OCI-LY3 (cell line): Measurements from ENCODE around the gene GPRC5D.

Experiments used
- H2AFZ ChIP-seq: fragments of 200-600, 300-600 bp; shearing (Covaris generic); 2 replicates; pipeline ENCODE4 v1.6.0; 2014; ENCODE audit warnings: antibody characterized with exemption, low read depth, low read length
- H3K27ac ChIP-seq: fragments of 200-600, 300-600 bp; sonication (generic); 2 replicates; pipeline ENCODE4 v1.5.1; 2014; ENCODE audit warnings: mild to moderate bottlenecking, low read length, moderate library complexity, mixed read lengths
- H3K27me3 ChIP-seq: fragments of 200-600, 300-600 bp; sonication (generic); 2 replicates; pipeline ENCODE4 v1.6.1; 2014; ENCODE audit warnings: low read depth, low read length, mixed read lengths
- H3K36me3 ChIP-seq: fragments of 200-600, 300-600 bp; sonication (generic); replicated peaks from 2 replicates; pipeline ENCODE3; 2014; ENCODE audit warnings: low read depth, low read length, mixed read lengths
- H3K4me1 ChIP-seq: fragments of 300-600, 200-600 bp; sonication (generic); 2 replicates; pipeline ENCODE4 v1.6.1; 2014; ENCODE audit warnings: low read length, mixed read lengths
- H3K4me2 ChIP-seq: fragments of 200-600, 300-600 bp; sonication (generic); 2 replicates; pipeline ENCODE4 v1.6.1; 2014; ENCODE audit warnings: low read length, mixed read lengths
- H3K4me3 ChIP-seq: fragments of 300-600, 200-600 bp; sonication (generic); 2 replicates; pipeline ENCODE4 v1.5.1; 2014; ENCODE audit warnings: antibody characterized with exemption, mild to moderate bottlenecking, low read length, moderate library complexity
- H3K79me2 ChIP-seq: fragments of 300-600, 200-600 bp; shearing (Covaris generic); 2 replicates; pipeline ENCODE4 v1.6.1; 2014; ENCODE audit warnings: mild to moderate bottlenecking, low read length, mixed read lengths
- H3K9ac ChIP-seq: fragments of 300-600, 200-600 bp; shearing (Covaris generic); 2 replicates; pipeline ENCODE4 v1.6.0; 2014; ENCODE audit warnings: mild to moderate bottlenecking, low read length, moderate library complexity
- H3K9me3 ChIP-seq: fragments of 200-600, 300-600 bp; shearing (Covaris generic); 2 replicates; pipeline ENCODE4 v1.6.1; 2014; ENCODE audit warnings: low read length, mixed read lengths; ENCODE audit not compliant: insufficient read depth
- H4K20me1 ChIP-seq: fragments of 200-600, 300-600 bp; sonication (generic); 2 replicates; pipeline ENCODE4 v1.6.1; 2016; ENCODE audit warnings: low read length, mixed read lengths; ENCODE audit not compliant: insufficient read depth
- CTCF ChIP-seq: fragments of 200-600, 300-600 bp; sonication (generic); IDR thresholded peaks from 2 replicates; pipeline ENCODE4 v1.5.1; 2014; ENCODE audit warnings: antibody characterized with exemption, low read length, low read depth
- EZH2phosphoT487 ChIP-seq: fragments of 200-600 bp; shearing (Covaris generic); IDR thresholded peaks from 2 replicates; pipeline ENCODE4 v1.6.1; 2018; ENCODE audit warnings: antibody characterized with exemption, mixed run types, low read depth

GPRC5D gene

GRCh38 chr12:12975322-12976077 lies 23.5 kb upstream of the GPRC5D start:
- H3K9ac ChIP-seq = no peak overlapping the region
- TF ChIP-seq EZH2phosphoT487 (no peak), CTCF (peak; percentile 65)
- no peak overlapping the region for H2AFZ ChIP-seq
- no peaks in the 10 kb centered on the region for H4K20me1 ChIP-seq
- H3K27me3 ChIP-seq = peaks cover 13% of the 10 kb centered on the region
- no peaks in the 10 kb centered on the region for H3K4me1 ChIP-seq
- H3K4me2 ChIP-seq = peak overlapping the region; percentile 16
- no peaks in the 10 kb centered on the region for H3K79me2 ChIP-seq
- no peaks in the 10 kb centered on the region for H3K36me3 ChIP-seq
- H3K27ac ChIP-seq = no peak overlapping the region
- no peak overlapping the region for H3K4me3 ChIP-seq
- H3K9me3 ChIP-seq = no peaks in the 10 kb centered on the region; the same call in 1 of the 2 replicates

- Histone ChIP-seq H3K4me3 (no peak overlapping the region), H2AFZ (no peak overlapping the region), H3K4me2 (no peak overlapping the region), H3K9ac (no peak overlapping the region), H3K27me3 (peaks cover 9% of the 10 kb centered on the region; the same call in 1 of the 2 replicates), H3K4me1 (no peaks in the 10 kb centered on the region), H3K36me3 (no peaks in the 10 kb centered on the region), H4K20me1 (no peaks in the 10 kb centered on the region), H3K79me2 (no peaks in the 10 kb centered on the region), H3K27ac (no peak overlapping the region), H3K9me3 (no peaks in the 10 kb centered on the region; the same call in 1 of the 2 replicates)
- TF ChIP-seq EZH2phosphoT487 (no peak), CTCF (no peak)
These were observed 22.2 kb upstream of the GPRC5D start for GRCh38 chr12:12974211-12974610.

- Histone ChIP-seq H2AFZ (no peak overlapping the region), H3K4me3 (no peak overlapping the region), H3K4me2 (no peak overlapping the region), H3K9ac (no peak overlapping the region), H4K20me1 (no peaks in the 10 kb centered on the region), H3K9me3 (no peaks in the 10 kb centered on the region; the same call in 1 of the 2 replicates), H3K27me3 (peaks cover 18% of the 10 kb centered on the region; the same call in 1 of the 2 replicates), H3K27ac (no peak overlapping the region), H3K4me1 (no peaks in the 10 kb centered on the region), H3K36me3 (no peaks in the 10 kb centered on the region), H3K79me2 (no peaks in the 10 kb centered on the region)
- TF ChIP-seq CTCF (no peak), EZH2phosphoT487 (no peak)
These were observed 21.0 kb upstream of the GPRC5D start for GRCh38 chr12:12973019-12973418.

- Histone ChIP-seq H3K9me3 (no peaks in the 10 kb centered on the region), H2AFZ (no peak overlapping the region), H3K9ac (no peak overlapping the region), H4K20me1 (no peaks in the 10 kb centered on the region), H3K36me3 (no peaks in the 10 kb centered on the region), H3K4me1 (no peaks in the 10 kb centered on the region), H3K27ac (no peak overlapping the region), H3K4me3 (no peak overlapping the region), H3K27me3 (peaks cover 56% of the 10 kb centered on the region), H3K79me2 (no peaks in the 10 kb centered on the region), H3K4me2 (no peak overlapping the region)
- TF ChIP-seq CTCF (no peak), EZH2phosphoT487 (no peak)
These were observed 13.9 kb upstream of the GPRC5D start for GRCh38 chr12:12965836-12966235.
